Tibial nerve (tissue), 4 donors: Measurements from ENCODE around the gene MAP3K20. TPM values are rescaled to one million over a fixed set of nuclear protein-coding genes. Genes with fewer than 3 reads are reported as not detected.

ENCODE experiments used
- DNase-seq, 2 donors: peaks; one replicate each; pipeline ENCODE4 v3.0.0-alpha.2; 2019; ENCODE audit warnings: low spot score in 2 of 2
- H3K27ac ChIP-seq, 4 donors: fragments of 200-600 bp; sonication (generic) in 3 of 4; one replicate each; pipeline ENCODE4 v1.5.1; 2017 to 2019; ENCODE audit warnings: mild to moderate bottlenecking in 1 of 4
- H3K27me3 ChIP-seq, 2 donors: fragments of 200-600 bp; sonication (generic) in 1 of 2; one replicate each; pipeline versions ENCODE4 v1.5.1 to v1.6.0; 2017 to 2019
- H3K36me3 ChIP-seq, 3 donors: fragments of 200-600 bp; sonication (generic); one replicate each; pipeline ENCODE4 v1.5.1; 2018 to 2019
- H3K4me1 ChIP-seq, 4 donors: fragments of 200-600 bp; sonication (generic) in 3 of 4; one replicate each; pipeline ENCODE4 v1.5.1; 2017 to 2019
- H3K4me3 ChIP-seq, 4 donors: fragments of 200-600 bp; sonication (generic) in 3 of 4; one replicate each; pipeline ENCODE4 v1.5.1; 2017 to 2019; ENCODE audit warnings: mild to moderate bottlenecking in 1 of 4, moderate library complexity in 1 of 4
- H3K9me3 ChIP-seq, 4 donors: fragments of 200-600 bp; sonication (generic) in 3 of 4; one replicate each; pipeline ENCODE4 v1.5.1; 2017 to 2019
- CTCF ChIP-seq, 5 experiments: fragments of 200-600 bp in 3 of 5; fragments of 450-650 bp in 2 of 5; sonication (generic) in 3 of 5; IDR thresholded peaks; one replicate each; pipeline ENCODE4 v1.5.1; 2016 to 2019; ENCODE audit warnings: antibody characterized with exemption in 5 of 5, mild to moderate bottlenecking in 3 of 5, moderate library complexity in 2 of 5
- EP300 ChIP-seq, 2 donors: sonication (generic); formaldehyde crosslinking; IDR thresholded peaks; one replicate each; pipeline ENCODE4 v1.6.1; 2017; ENCODE audit warnings: antibody characterized with exemption in 2 of 2, mild to moderate bottlenecking in 1 of 2
- POLR2A ChIP-seq, 2 donors: fragments of 450-650 bp; IDR thresholded peaks; one replicate each; pipeline ENCODE4 v1.6.1; 2017; ENCODE audit warnings: antibody characterized with exemption in 2 of 2, mild to moderate bottlenecking in 2 of 2, moderate library complexity in 2 of 2
- WGBS, 2 donors: methylation state at CpG; one replicate each; pipeline ENCODE4 v1.1.5; 2018; 5-methylcytosine and 5-hydroxymethylcytosine counted together
- total RNA-seq, 4 donors: library from RNA; depleted of rRNA; stranded (reverse); fragments of >200 nt; gene quantifications; one replicate each; pipeline ENCODE4 v1.1.0, GENCODE V29; 2016

The MAP3K20 gene
- total RNA-seq, 4 donors from 2014 or later: 21.9 to 32.6 (median 23.2) TPM

- peaks cover 0 to 16% (median 4%) of the 10 kb centered on the region in 4 donors for H3K4me1 ChIP-seq
- H3K4me3 ChIP-seq: no peak overlapping the region
- DNase-seq: no peak
- no peak overlapping the region for H3K27ac ChIP-seq
- H3K27me3 ChIP-seq: no peaks in the 10 kb centered on the region
- WGBS, 2 donors: 65 to 70% methylated on average over 2 of the region's 2 CpGs
- no peaks in the 10 kb centered on the region for H3K9me3 ChIP-seq
- no peaks in the 10 kb centered on the region for H3K36me3 ChIP-seq
- no peak for TF ChIP-seq POLR2A (IDR thresholded peaks at IDR 0.05)
Measured at GRCh38 chr2:173221937-173222594, 146.4 kb downstream of the MAP3K20 start.

DNA sequence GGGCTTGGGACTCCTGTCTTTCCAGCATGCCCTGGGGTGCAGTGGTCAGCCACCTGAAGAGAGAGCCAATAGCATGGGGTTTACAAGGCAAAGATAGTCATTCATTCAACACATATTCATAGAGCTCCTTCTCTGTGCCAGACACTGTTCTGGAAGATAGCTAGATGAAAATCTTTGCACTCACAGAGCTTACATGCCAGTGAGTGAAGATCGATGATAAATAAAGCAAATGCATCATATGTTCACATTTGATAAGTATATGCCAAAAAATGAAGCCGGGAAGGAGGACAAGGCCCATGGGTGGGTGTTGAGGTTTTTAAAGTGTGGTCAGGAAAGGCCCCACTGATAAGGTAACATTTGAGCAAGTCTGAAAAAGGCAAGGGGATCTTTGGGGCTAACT is 148.2 kb downstream of the MAP3K20 start:
- WGBS, 2 donors: 93 to 97% methylated on average over 2 of the region's 2 CpGs
- H3K4me3 ChIP-seq: no peak overlapping the region
- H3K27me3 ChIP-seq: no peaks in the 10 kb centered on the region
- H3K9me3 ChIP-seq: no peaks in the 10 kb centered on the region
- TF ChIP-seq CTCF (IDR thresholded peaks at IDR 0.05) (no peak), POLR2A (IDR thresholded peaks at IDR 0.05) (no peak), EP300 (IDR thresholded peaks at IDR 0.05) (no peak)
- no peak overlapping the region for H3K27ac ChIP-seq
- no peaks in the 10 kb centered on the region for H3K36me3 ChIP-seq
- peaks cover 0 to 7% (median 0%) of the 10 kb centered on the region in 4 donors for H3K4me1 ChIP-seq
- DNase-seq: no peak

- H3K36me3 ChIP-seq: peaks cover 0 to 9% (median 0%) of the 10 kb centered on the region in 3 donors
Measured at GRCh38 chr2:173226899-173227698, 151.5 kb downstream of the MAP3K20 start.

DNA sequence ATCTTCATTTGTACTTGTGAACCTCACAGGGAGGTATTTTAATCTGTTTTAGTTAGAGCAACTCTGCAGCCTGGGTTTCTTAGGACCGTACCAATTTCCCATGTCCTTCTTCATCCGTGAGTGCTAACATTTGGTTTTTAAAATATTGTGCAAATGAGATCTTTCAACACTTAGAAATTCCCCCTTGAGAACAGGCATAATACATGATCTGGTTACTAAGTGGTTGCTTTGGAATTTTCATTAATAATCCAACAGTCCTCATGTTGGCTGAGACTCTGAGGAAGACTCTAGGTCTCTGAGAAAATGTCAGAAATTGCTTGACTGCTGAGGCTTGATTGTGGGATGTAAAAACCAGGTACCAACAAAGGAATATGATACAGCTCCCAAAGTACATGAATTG is 153.4 kb downstream of the MAP3K20 start:
- Histone ChIP-seq H3K27me3 (no peaks in the 10 kb centered on the region), H3K9me3 (no peaks in the 10 kb centered on the region), H3K36me3 (peaks cover 0 to 29% (median 0%) of the 10 kb centered on the region in 3 donors), H3K27ac (no peak overlapping the region), H3K4me1 (peaks cover 0 to 2% (median 0%) of the 10 kb centered on the region in 4 donors), H3K4me3 (no peak overlapping the region)
- TF ChIP-seq POLR2A (IDR thresholded peaks at IDR 0.05) (no peak), EP300 (IDR thresholded peaks at IDR 0.05) (no peak), CTCF (IDR thresholded peaks at IDR 0.05) (no peak)
- 66 to 75% methylated on average over 2 of the region's 2 CpGs for WGBS, 2 donors
- DNase-seq: no peak

More at GRCh38 chr2:173226899-173227698, 151.5 kb downstream of the MAP3K20 start:
- Histone ChIP-seq H3K9me3 (no peaks in the 10 kb centered on the region), H3K27ac (no peak overlapping the region), H3K4me1 (peaks cover 0 to 2% (median 0%) of the 10 kb centered on the region in 4 donors), H3K27me3 (no peaks in the 10 kb centered on the region), H3K4me3 (no peak overlapping the region)
- no peak for DNase-seq
- 50 to 51% methylated on average over 7 of the region's 7 CpGs for WGBS, 2 donors
- no peak for TF ChIP-seq POLR2A (IDR thresholded peaks at IDR 0.05)
- TF ChIP-seq CTCF (IDR thresholded peaks at IDR 0.05): no peak
- no peak for TF ChIP-seq EP300 (IDR thresholded peaks at IDR 0.05)

DNA sequence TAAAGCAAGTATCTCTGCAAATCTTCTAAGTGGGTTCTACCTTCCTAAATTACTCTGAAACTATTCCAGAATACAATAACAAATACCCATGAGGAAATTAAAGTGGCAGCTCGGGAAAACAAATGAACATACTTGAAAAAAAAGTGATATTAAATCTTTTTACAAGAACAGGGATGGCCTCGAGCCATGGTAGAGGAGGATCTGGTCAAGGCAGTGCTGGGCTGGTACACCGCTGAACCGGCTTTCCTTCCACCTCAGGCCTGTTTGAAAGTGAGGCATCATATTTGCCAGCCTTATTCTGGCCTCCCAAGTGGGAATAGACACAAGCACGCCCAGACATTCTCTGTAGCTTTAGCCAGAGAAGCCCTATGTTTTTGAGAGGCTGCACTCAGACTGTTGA is 154.5 kb downstream of the MAP3K20 start:
- Histone ChIP-seq H3K4me3 (no peak overlapping the region), H3K27ac (no peak overlapping the region), H3K27me3 (no peaks in the 10 kb centered on the region), H3K36me3 (peaks cover 0 to 39% (median 0%) of the 10 kb centered on the region in 3 donors), H3K9me3 (no peaks in the 10 kb centered on the region), H3K4me1 (peaks cover 0 to 2% (median 0%) of the 10 kb centered on the region in 4 donors)
- DNase-seq: no peak
- no peak for TF ChIP-seq EP300 (IDR thresholded peaks at IDR 0.05)
- TF ChIP-seq POLR2A (IDR thresholded peaks at IDR 0.05): no peak
- no peak for TF ChIP-seq CTCF (IDR thresholded peaks at IDR 0.05)
- 89 to 92% methylated on average over 5 of the region's 5 CpGs for WGBS, 2 donors
